Activated CD4-positive, CD25-positive, alpha-beta regulatory T cell treated with anti-CD3 and anti-CD28 coated beads, Interleukin-2, amount 50 U/mL, for 72 hours (primary cell): ENCODE results near the gene SLC2A13.

Experiments used
- DNase-seq: peaks from one replicate; pipeline ENCODE4 v3.0.0; 2021

The SLC2A13 gene

GRCh38 chr12:39990122-39991101 lies 115.5 kb downstream of the SLC2A13 start:
- DNase-seq = peak; percentile 44

GRCh38 chr12:39989501-39989900 lies 116.4 kb downstream of the SLC2A13 start:
- no peak for DNase-seq

GRCh38 chr12:39988574-39988973 lies 117.3 kb downstream of the SLC2A13 start:
- no peak for DNase-seq

GRCh38 chr12:39986674-39987073 lies 119.2 kb downstream of the SLC2A13 start:
- DNase-seq = no peak

- no peak for DNase-seq
Measured at GRCh38 chr12:39984670-39985069, 121.2 kb downstream of the SLC2A13 start.

- no peak for DNase-seq
Measured at GRCh38 chr12:39975374-39975918, 130.4 kb downstream of the SLC2A13 start.

GRCh38 chr12:39972119-39972518 lies 133.8 kb downstream of the SLC2A13 start:
- no peak for DNase-seq

- no peak for DNase-seq
Measured at GRCh38 chr12:39971348-39971747, 134.5 kb downstream of the SLC2A13 start.

- no peak for DNase-seq
Measured at GRCh38 chr12:39966721-39967120, 139.2 kb downstream of the SLC2A13 start.

- no peak for DNase-seq
Measured at GRCh38 chr12:39966256-39966655, 139.6 kb downstream of the SLC2A13 start.

- no peak for DNase-seq
Measured at GRCh38 chr12:39959467-39959866, 146.4 kb downstream of the SLC2A13 start.

GRCh38 chr12:39959031-39959430 lies 146.8 kb downstream of the SLC2A13 start:
- DNase-seq = no peak

- DNase-seq = no peak
Measured at GRCh38 chr12:39958377-39958776, 147.5 kb downstream of the SLC2A13 start.

GRCh38 chr12:39956725-39957124 lies 149.2 kb downstream of the SLC2A13 start:
- no peak for DNase-seq

GRCh38 chr12:39946361-39947280 lies 159.3 kb downstream of the SLC2A13 start:
- no peak for DNase-seq

GRCh38 chr12:39937119-39937518 lies 168.8 kb downstream of the SLC2A13 start:
- no peak for DNase-seq

GRCh38 chr12:39935839-39936238 lies 170.0 kb downstream of the SLC2A13 start:
- DNase-seq = no peak

- DNase-seq = no peak
Measured at GRCh38 chr12:39935275-39935674, 170.6 kb downstream of the SLC2A13 start.

GRCh38 chr12:39931857-39932256 lies 174.0 kb downstream of the SLC2A13 start:
- no peak for DNase-seq

GRCh38 chr12:39931231-39931630 lies 174.7 kb downstream of the SLC2A13 start:
- no peak for DNase-seq

- DNase-seq = no peak
Measured at GRCh38 chr12:39930101-39930500, 175.8 kb downstream of the SLC2A13 start.

GRCh38 chr12:39928181-39928899 lies 177.5 kb downstream of the SLC2A13 start:
- no peak for DNase-seq

- no peak for DNase-seq
Measured at GRCh38 chr12:39923364-39923763, 182.5 kb downstream of the SLC2A13 start.
